Endothelial cell of umbilical vein (primary cell): ENCODE data around the gene TBATA. TPM values are rescaled to one million over a fixed set of nuclear protein-coding genes. Genes with fewer than 3 reads are reported as not detected.

Experiments
- BruUV-seq: library from RNA; stranded (reverse); fragments of 400-500 nt; replicated peaks from 2 replicates; lab custom pipeline; 2021; lab: Mats Ljungman, UMichigan
- CTCF ChIA-PET: fragments of 300-600, 350-600 bp; sonication (Branson Sonifier 250); formaldehyde crosslinking; loops from one replicate; lab custom pipeline; 2021; ENCODE audit warnings: antibody characterized with exemption, inconsistent platforms; lab: Charles Lee
- POLR2A ChIA-PET: fragments of 300-600, 350-600 bp; sonication (Branson Sonifier 250); formaldehyde crosslinking; loops from one replicate; lab custom pipeline; 2021; ENCODE audit warnings: antibody characterized with exemption, inconsistent platforms; lab: Charles Lee
- DNase-seq: peaks from one replicate; pipeline ENCODE4 v3.0.0-alpha.2; 2011; ENCODE audit warnings: low read depth, low spot score
- FAIRE-seq: peaks from 2 replicates; lab custom pipeline; 2011; peaks lifted over from hg19 to GRCh38; lab: Jason Lieb, UNC
- H2AFZ ChIP-seq: 2 replicates; pipeline ENCODE4 v1.6.0; 2012; ENCODE audit warnings: low read depth, low read length, control low read depth, inconsistent platforms
- H3K27ac ChIP-seq: 2 replicates; pipeline ENCODE4 v1.5.1; 2011; ENCODE audit warnings: low read depth, mild to moderate bottlenecking, control low read depth, low read length, moderate library complexity; ENCODE audit not compliant: insufficient read depth
- H3K27me3 ChIP-seq, 2 experiments: 2 replicates each; pipeline versions ENCODE4 v1.6.0 to v1.6.1; 2011; ENCODE audit warnings: low read length in 2 of 2, mixed read lengths in 1 of 2; ENCODE audit not compliant: control insufficient read depth in 2 of 2, insufficient read depth in 2 of 2
- H3K36me3 ChIP-seq, 2 experiments: 2 replicates in 1 of 2; 3 replicates in 1 of 2; pipeline ENCODE4 v1.5.1; 2011; ENCODE audit warnings: low read length in 2 of 2, mild to moderate bottlenecking in 1 of 2, moderate library complexity in 1 of 2; ENCODE audit not compliant: control insufficient read depth in 2 of 2, insufficient read depth in 2 of 2; ENCODE audit errors: extremely low read depth in 1 of 2
- H3K4me1 ChIP-seq: 3 replicates; pipeline ENCODE4 v1.5.1; 2011; ENCODE audit warnings: mild to moderate bottlenecking, low read length; ENCODE audit not compliant: control insufficient read depth, insufficient read depth; ENCODE audit errors: extremely low read depth
- H3K4me2 ChIP-seq: 2 replicates; pipeline ENCODE4 v1.6.1; 2011; ENCODE audit warnings: low read length, control low read depth, mixed read lengths; ENCODE audit not compliant: insufficient read depth
- H3K4me3 ChIP-seq, 3 experiments: fragments of 200-600 bp in 1 of 3; sonication (generic), shearing (Covaris generic) in 1 of 3; replicated peaks in 1 of 3; 2 replicates each; pipeline ENCODE4 v1.5.1; 2011 to 2016; ENCODE audit warnings: control low read depth in 3 of 3, low read length in 3 of 3, mild to moderate bottlenecking in 2 of 3, inconsistent platforms in 1 of 3, low read depth in 1 of 3, moderate library complexity in 1 of 3; ENCODE audit not compliant: insufficient read depth in 1 of 3
- H3K79me2 ChIP-seq: 2 replicates; pipeline ENCODE4 v1.6.0; 2012; ENCODE audit warnings: low read length, inconsistent platforms; ENCODE audit not compliant: control insufficient read depth, insufficient read depth
- H3K9ac ChIP-seq: replicated peaks from 2 replicates; pipeline ENCODE3; 2011; ENCODE audit warnings: low read length, control low read depth; ENCODE audit not compliant: insufficient read depth; ENCODE audit errors: extremely low read depth
- H3K9me1 ChIP-seq: replicated peaks from 3 replicates; pipeline ENCODE4 v1.6.0; 2011; ENCODE audit warnings: mild to moderate bottlenecking, low read length; ENCODE audit not compliant: control insufficient read depth, insufficient read depth; ENCODE audit errors: extremely low read depth
- H3K9me3 ChIP-seq: replicated peaks from 2 replicates; pipeline ENCODE4 v1.5.1; 2012; ENCODE audit warnings: low read length, inconsistent platforms; ENCODE audit not compliant: control insufficient read depth, insufficient read depth
- H4K20me1 ChIP-seq: replicated peaks from 2 replicates; pipeline ENCODE3; 2011; ENCODE audit warnings: mild to moderate bottlenecking, low read length; ENCODE audit not compliant: control insufficient read depth, insufficient read depth; ENCODE audit errors: extremely low read depth
- EZH2 ChIP-seq: IDR thresholded peaks from 2 replicates; pipeline ENCODE4 v1.6.1; 2012; ENCODE audit warnings: borderline replicate concordance, low read depth, mild to moderate bottlenecking, moderate library complexity, low read length, inconsistent platforms; ENCODE audit not compliant: severe bottlenecking
- FOS ChIP-seq: IDR thresholded peaks from 2 replicates; pipeline ENCODE4 v1.6.1; 2011; ENCODE audit warnings: mild to moderate bottlenecking, low read length, moderate library complexity, borderline replicate concordance; ENCODE audit not compliant: insufficient read depth
- GATA2 ChIP-seq: IDR thresholded peaks from 2 replicates; pipeline ENCODE4 v1.7.0; 2011; ENCODE audit warnings: low read depth, mild to moderate bottlenecking, moderate library complexity, mixed read lengths, low read length; ENCODE audit not compliant: insufficient read length, insufficient read depth
- JUN ChIP-seq: IDR thresholded peaks from 2 replicates; pipeline ENCODE4 v1.6.1; 2011; ENCODE audit warnings: borderline replicate concordance, low read depth; ENCODE audit not compliant: insufficient read length, insufficient read depth
- MYC ChIP-seq: IDR thresholded peaks from one replicate; pipeline ENCODE4 v1.6.1; 2011; ENCODE audit warnings: mild to moderate bottlenecking, low read depth, low read length
- POLR2A ChIP-seq: IDR thresholded peaks from 2 replicates; pipeline ENCODE4 v1.6.1; 2012; ENCODE audit warnings: low read depth, mild to moderate bottlenecking, control low read depth, low read length
- POLR2AphosphoS5 ChIP-seq: IDR thresholded peaks from 2 replicates; pipeline ENCODE4 v1.6.1; 2012; ENCODE audit warnings: low read depth, mild to moderate bottlenecking, control low read depth, low read length, moderate library complexity; ENCODE audit not compliant: insufficient read depth
- dilution Hi-C: fragments of 300-500 bp; cut with MboI; formaldehyde crosslinking; loops from one replicate; pipeline ENCODE4 v1.15.0; 2019; ENCODE audit warnings: low sequenced_read_pairs; ENCODE audit not compliant: extremely low pct_ligation_motif_present
- intact Hi-C: fragments of 100-400 bp; cut with micrococcal nuclease; formaldehyde crosslinking; loops from one replicate; pipeline ENCODE4 v1.10.0; 2022
- polyA plus RNA-seq, 4 experiments: library from polyadenylated mRNA; depleted of rRNA in 3 of 4; stranded (reverse) in 3 of 4; unstranded in 1 of 4; fragments of >200 nt; gene quantifications; 2 replicates each; pipeline versions ENCODE4 v1.2.1 to v1.2.3, GENCODE V29; 2011 to 2012; ENCODE audit warnings: missing spikeins in 1 of 4
- total RNA-seq: library from RNA; stranded (reverse); gene quantifications from 2 replicates; pipeline ENCODE4 v1.2.3, GENCODE V29; 2021
- TF ChIP-seq, protein P1 (sequence below): IDR thresholded peaks from 2 replicates; pipeline ENCODE4 v1.6.1; 2011; ENCODE audit not compliant: insufficient read depth, insufficient read length
- TF ChIP-seq, protein P2 (sequence below), 2 donors: IDR thresholded peaks; 1 replicate in 1 of 2; 2 replicates in 1 of 2; pipeline ENCODE4 v1.5.1; 2011; ENCODE audit warnings: low read length in 2 of 2, mild to moderate bottlenecking in 2 of 2, moderate library complexity in 2 of 2, control low read depth in 1 of 2, inconsistent platforms in 1 of 2, low read depth in 1 of 2; ENCODE audit not compliant: insufficient read depth in 1 of 2; ENCODE audit errors: extremely low read depth in 1 of 2

The TBATA gene
- total and polyA plus RNA-seq, 2 donors (not counting 3 experiments of a cell fraction or from before 2014, with no cell fraction given) = not detected

DNA sequence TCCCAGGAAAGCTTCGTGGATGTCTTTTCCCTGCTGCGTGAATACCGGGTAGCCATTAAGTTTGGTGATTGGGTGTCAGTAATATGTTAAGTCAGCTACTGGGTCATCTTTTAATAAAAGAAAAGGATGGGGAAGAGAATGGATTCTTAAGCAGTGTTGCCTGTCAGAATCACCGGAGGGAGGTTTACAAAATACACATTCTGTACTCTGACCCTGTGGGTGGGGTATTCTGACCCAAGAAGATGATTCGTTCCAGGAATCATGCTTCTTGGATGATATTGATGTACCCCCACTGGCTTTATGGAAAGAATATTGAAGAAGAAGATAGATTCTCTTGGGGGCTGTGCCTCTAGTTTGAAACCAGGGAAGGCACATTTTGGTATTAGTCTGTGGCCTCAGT is 48.8 kb upstream of the TBATA start:
- dilution Hi-C loops (no loop called here), intact Hi-C loops (no loop called here)
- Histone ChIP-seq H3K4me2 (no peak overlapping the region), H4K20me1 (no peaks in the 10 kb centered on the region), H3K79me2 (peaks cover 30% of the 10 kb centered on the region), H3K9ac (peak overlapping the region; percentile 48), H3K9me1 (no peaks in the 10 kb centered on the region), H3K27me3 (no peaks in the 10 kb centered on the region), H3K4me3 (no peak overlapping the region), H2AFZ (no peak overlapping the region), H3K27ac (peak overlapping the region; percentile 87), H3K9me3 (no peaks in the 10 kb centered on the region), H3K4me1 (peaks cover 33% of the 10 kb centered on the region), H3K36me3 (peaks cover 0 to 3% of the 10 kb centered on the region in 2 experiments)
- no peak for FAIRE-seq
- POLR2A ChIA-PET = no interaction called here
- no peak for DNase-seq
- TF ChIP-seq, protein P1, sequence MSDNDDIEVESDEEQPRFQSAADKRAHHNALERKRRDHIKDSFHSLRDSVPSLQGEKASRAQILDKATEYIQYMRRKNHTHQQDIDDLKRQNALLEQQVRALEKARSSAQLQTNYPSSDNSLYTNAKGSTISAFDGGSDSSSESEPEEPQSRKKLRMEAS = no peak
- no peak for TF ChIP-seq FOS
- no peak for TF ChIP-seq EZH2
- no peak for TF ChIP-seq MYC
- no peak for TF ChIP-seq POLR2AphosphoS5
- no peak for TF ChIP-seq JUN
- TF ChIP-seq GATA2 = no peak
- TF ChIP-seq POLR2A = no peak
- TF ChIP-seq, protein P2, sequence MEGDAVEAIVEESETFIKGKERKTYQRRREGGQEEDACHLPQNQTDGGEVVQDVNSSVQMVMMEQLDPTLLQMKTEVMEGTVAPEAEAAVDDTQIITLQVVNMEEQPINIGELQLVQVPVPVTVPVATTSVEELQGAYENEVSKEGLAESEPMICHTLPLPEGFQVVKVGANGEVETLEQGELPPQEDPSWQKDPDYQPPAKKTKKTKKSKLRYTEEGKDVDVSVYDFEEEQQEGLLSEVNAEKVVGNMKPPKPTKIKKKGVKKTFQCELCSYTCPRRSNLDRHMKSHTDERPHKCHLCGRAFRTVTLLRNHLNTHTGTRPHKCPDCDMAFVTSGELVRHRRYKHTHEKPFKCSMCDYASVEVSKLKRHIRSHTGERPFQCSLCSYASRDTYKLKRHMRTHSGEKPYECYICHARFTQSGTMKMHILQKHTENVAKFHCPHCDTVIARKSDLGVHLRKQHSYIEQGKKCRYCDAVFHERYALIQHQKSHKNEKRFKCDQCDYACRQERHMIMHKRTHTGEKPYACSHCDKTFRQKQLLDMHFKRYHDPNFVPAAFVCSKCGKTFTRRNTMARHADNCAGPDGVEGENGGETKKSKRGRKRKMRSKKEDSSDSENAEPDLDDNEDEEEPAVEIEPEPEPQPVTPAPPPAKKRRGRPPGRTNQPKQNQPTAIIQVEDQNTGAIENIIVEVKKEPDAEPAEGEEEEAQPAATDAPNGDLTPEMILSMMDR (IDR thresholded peaks at IDR 0.05; ENCODE audit: extremely low read depth in 1 of 2, insufficient read depth in 1 of 2, low read depth in 1 of 2, low read length in 2 of 2) = no peak
- no TSS peak for BruUV-seq
- CTCF ChIA-PET = interaction anchor here (0.9 to 2.8 kb wide), 3 partner anchors 14 to 69 kb away, joined by 3 to 19 read pairs (median 3); partner anchors contain the start of gene SGPL1
